ENCODE measurements around the gene SIL1. TPM values are rescaled to one million over a fixed set of nuclear protein-coding genes. Genes with fewer than 3 reads are reported as not detected.

Gene SIL1
- total and polyA plus RNA-seq, 2 donors (not counting 1 experiment from before 2014, with no cell fraction given), result 66.4 to 85.5 TPM

DNA sequence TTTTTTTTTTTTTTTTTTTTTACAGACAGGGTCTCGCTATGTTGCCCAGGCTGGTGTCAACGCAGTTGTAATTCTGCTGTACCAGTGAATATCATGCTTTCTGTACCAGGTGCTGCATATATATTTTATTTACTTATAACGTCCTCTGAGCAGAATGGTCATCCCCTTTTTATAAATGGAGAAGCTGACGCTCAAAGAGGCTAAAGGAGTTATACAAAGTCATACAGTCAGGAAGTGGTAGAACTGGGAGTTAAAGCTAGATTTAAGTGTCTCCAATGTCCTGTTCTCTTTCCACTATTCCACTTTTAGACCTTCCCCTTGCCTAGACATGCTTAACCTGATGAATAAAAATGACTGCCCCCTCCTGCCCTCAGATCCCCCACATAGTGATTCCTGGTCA, 1.2 kb upstream of the SIL1 start:
- H3K36me3 ChIP-seq (ENCODE audit: control insufficient read depth, insufficient read depth, low read length), result no peaks in the 10 kb centered on the region
- no peak for DNase-seq (ENCODE audit: low read depth in 2 of 2)
- H3K27me3 ChIP-seq (ENCODE audit: control insufficient read depth, insufficient read depth, low read length), result peaks cover under 1% of the 10 kb centered on the region
- no peak overlapping the region for H3K4me3 ChIP-seq (replicated peaks in 1 of 4; ENCODE audit: control extremely low read depth in 1 of 4, insufficient read depth in 1 of 4, low read depth in 3 of 4, low read length in 4 of 4)
- no peak overlapping the region for H2AFZ ChIP-seq (ENCODE audit: low read length)
- H3K9me3 ChIP-seq (ENCODE audit: control insufficient read depth, insufficient read depth, low read depth, low read length), result no peaks in the 10 kb centered on the region
- H4K20me1 ChIP-seq (ENCODE audit: control insufficient read depth, extremely low read depth, insufficient read depth, low read length), result no peaks in the 10 kb centered on the region
- H3K27ac ChIP-seq (ENCODE audit: insufficient read depth, low read length), result no peak overlapping the region
- H3K4me1 ChIP-seq (ENCODE audit: control insufficient read depth, extremely low read depth, insufficient read depth, low read length), result peaks cover 3% of the 10 kb centered on the region
- H3K9ac ChIP-seq (ENCODE audit: insufficient read depth, low read length), result no peak overlapping the region
- no peak overlapping the region for H3K4me2 ChIP-seq (ENCODE audit: extremely low read depth, insufficient read depth, low read length)
- H3K79me2 ChIP-seq (ENCODE audit: control insufficient read depth, insufficient read depth, low read length), result peaks cover 8% of the 10 kb centered on the region
- no peak for TF ChIP-seq EZH2 (IDR thresholded peaks at IDR 0.05; ENCODE audit: low read length, missing control alignments)
- TF ChIP-seq, protein P1, sequence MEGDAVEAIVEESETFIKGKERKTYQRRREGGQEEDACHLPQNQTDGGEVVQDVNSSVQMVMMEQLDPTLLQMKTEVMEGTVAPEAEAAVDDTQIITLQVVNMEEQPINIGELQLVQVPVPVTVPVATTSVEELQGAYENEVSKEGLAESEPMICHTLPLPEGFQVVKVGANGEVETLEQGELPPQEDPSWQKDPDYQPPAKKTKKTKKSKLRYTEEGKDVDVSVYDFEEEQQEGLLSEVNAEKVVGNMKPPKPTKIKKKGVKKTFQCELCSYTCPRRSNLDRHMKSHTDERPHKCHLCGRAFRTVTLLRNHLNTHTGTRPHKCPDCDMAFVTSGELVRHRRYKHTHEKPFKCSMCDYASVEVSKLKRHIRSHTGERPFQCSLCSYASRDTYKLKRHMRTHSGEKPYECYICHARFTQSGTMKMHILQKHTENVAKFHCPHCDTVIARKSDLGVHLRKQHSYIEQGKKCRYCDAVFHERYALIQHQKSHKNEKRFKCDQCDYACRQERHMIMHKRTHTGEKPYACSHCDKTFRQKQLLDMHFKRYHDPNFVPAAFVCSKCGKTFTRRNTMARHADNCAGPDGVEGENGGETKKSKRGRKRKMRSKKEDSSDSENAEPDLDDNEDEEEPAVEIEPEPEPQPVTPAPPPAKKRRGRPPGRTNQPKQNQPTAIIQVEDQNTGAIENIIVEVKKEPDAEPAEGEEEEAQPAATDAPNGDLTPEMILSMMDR (conservative IDR thresholded peaks at IDR 0.05 in 1 of 2, IDR thresholded peaks at IDR 0.05 in 1 of 2; ENCODE audit: low read depth in 1 of 2, low read length in 2 of 2), result no peak

DNA sequence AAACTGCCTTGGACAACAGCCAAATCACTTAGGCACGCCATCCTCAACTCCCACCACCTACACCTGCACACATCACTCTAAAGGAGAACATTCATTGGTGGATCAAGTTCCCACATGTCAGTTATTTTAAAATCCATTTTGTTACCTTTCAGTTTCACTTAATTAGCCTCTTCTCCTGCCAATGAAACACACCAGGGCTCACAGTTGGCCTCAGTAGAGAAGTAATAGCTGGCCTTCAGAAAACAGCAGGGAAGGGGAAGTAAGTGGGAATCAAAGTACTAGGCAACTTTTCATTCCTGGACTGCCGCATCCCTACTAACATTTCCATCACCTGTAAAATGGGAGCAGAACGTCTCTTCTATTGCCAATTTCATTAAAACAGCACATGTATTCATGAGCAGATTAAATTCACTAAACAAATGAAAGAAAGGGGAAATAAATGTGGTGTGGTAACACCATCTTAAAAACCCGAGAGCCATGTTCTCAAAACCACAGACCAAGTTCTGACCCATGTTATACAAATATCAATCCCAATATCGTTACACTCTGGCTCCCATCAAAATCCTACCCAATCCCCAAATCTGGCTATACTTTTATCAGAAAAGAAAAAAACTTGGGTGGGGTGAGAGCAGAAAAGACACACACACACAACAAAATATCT, 1.7 kb downstream of the SIL1 start:
- Histone ChIP-seq H3K27ac (ENCODE audit: insufficient read depth, low read length) (no peak overlapping the region), H3K4me3 (replicated peaks in 1 of 4; ENCODE audit: control extremely low read depth in 1 of 4, insufficient read depth in 1 of 4, low read depth in 3 of 4, low read length in 4 of 4) (peak overlapping the region in 1 of 4 experiments; percentile 94), H2AFZ (ENCODE audit: low read length) (no peak overlapping the region), H3K9ac (ENCODE audit: insufficient read depth, low read length) (no peak overlapping the region), H3K36me3 (ENCODE audit: control insufficient read depth, insufficient read depth, low read length) (no peaks in the 10 kb centered on the region), H3K79me2 (ENCODE audit: control insufficient read depth, insufficient read depth, low read length) (peaks cover 8% of the 10 kb centered on the region), H3K27me3 (ENCODE audit: control insufficient read depth, insufficient read depth, low read length) (no peaks in the 10 kb centered on the region), H3K9me3 (ENCODE audit: control insufficient read depth, insufficient read depth, low read depth, low read length) (no peaks in the 10 kb centered on the region), H3K4me2 (ENCODE audit: extremely low read depth, insufficient read depth, low read length) (no peak overlapping the region), H4K20me1 (ENCODE audit: control insufficient read depth, extremely low read depth, insufficient read depth, low read length) (no peaks in the 10 kb centered on the region), H3K4me1 (ENCODE audit: control insufficient read depth, extremely low read depth, insufficient read depth, low read length) (peaks cover 3% of the 10 kb centered on the region)
- no peak for TF ChIP-seq EZH2 (IDR thresholded peaks at IDR 0.05; ENCODE audit: low read length, missing control alignments)
- TF ChIP-seq, protein P1 (conservative IDR thresholded peaks at IDR 0.05 in 1 of 2, IDR thresholded peaks at IDR 0.05 in 1 of 2; ENCODE audit: low read depth in 1 of 2, low read length in 2 of 2), result no peak
- DNase-seq (ENCODE audit: low read depth in 2 of 2), result no peak

DNA sequence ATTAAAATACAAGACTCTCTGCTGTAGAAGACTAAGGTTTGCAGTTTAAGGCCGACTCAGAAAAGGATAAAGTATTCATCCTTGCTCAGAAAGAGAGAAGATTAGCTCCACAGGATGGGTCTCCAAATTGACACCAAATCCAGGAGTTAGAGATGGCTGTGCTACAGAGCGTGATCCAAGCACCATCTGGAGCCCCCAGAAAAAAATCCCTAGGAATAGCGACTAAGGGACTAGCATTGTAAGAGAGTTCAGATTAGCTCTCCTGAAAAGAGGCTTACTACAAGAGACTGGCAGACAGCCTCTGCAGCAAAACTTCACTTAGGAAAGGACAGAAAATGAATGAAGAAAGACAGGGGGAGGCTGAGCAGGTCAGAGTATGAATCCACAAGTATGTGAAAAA, 3.7 kb downstream of the SIL1 start:
- H3K4me1 ChIP-seq (ENCODE audit: control insufficient read depth, extremely low read depth, insufficient read depth, low read length), result peaks cover 7% of the 10 kb centered on the region
- H3K9me3 ChIP-seq (ENCODE audit: control insufficient read depth, insufficient read depth, low read depth, low read length), result no peaks in the 10 kb centered on the region
- no peak overlapping the region for H3K27ac ChIP-seq (ENCODE audit: insufficient read depth, low read length)
- no peak for DNase-seq (ENCODE audit: low read depth in 2 of 2)
- no peak overlapping the region for H3K9ac ChIP-seq (ENCODE audit: insufficient read depth, low read length)
- TF ChIP-seq EZH2 (IDR thresholded peaks at IDR 0.05; ENCODE audit: low read length, missing control alignments), result no peak
- TF ChIP-seq, protein P1 (conservative IDR thresholded peaks at IDR 0.05 in 1 of 2, IDR thresholded peaks at IDR 0.05 in 1 of 2; ENCODE audit: low read depth in 1 of 2, low read length in 2 of 2), result no peak
- no peaks in the 10 kb centered on the region for H3K36me3 ChIP-seq (ENCODE audit: control insufficient read depth, insufficient read depth, low read length)
- no peak overlapping the region for H3K4me3 ChIP-seq (replicated peaks in 1 of 4; ENCODE audit: control extremely low read depth in 1 of 4, insufficient read depth in 1 of 4, low read depth in 3 of 4, low read length in 4 of 4)
- H4K20me1 ChIP-seq (ENCODE audit: control insufficient read depth, extremely low read depth, insufficient read depth, low read length), result no peaks in the 10 kb centered on the region
- no peaks in the 10 kb centered on the region for H3K27me3 ChIP-seq (ENCODE audit: control insufficient read depth, insufficient read depth, low read length)
- peaks cover 8% of the 10 kb centered on the region for H3K79me2 ChIP-seq (ENCODE audit: control insufficient read depth, insufficient read depth, low read length)
- H2AFZ ChIP-seq (ENCODE audit: low read length), result no peak overlapping the region
- no peak overlapping the region for H3K4me2 ChIP-seq (ENCODE audit: extremely low read depth, insufficient read depth, low read length)

All from fibroblast of lung (primary cell).